ENCODE data around the gene ZDHHC24.
"Not testable (repeated sequence)": the region's sequence is repeated elsewhere in the genome, so short reads cannot be mapped to it uniquely, and the experiment has no call there.

The ZDHHC24 gene

DNA sequence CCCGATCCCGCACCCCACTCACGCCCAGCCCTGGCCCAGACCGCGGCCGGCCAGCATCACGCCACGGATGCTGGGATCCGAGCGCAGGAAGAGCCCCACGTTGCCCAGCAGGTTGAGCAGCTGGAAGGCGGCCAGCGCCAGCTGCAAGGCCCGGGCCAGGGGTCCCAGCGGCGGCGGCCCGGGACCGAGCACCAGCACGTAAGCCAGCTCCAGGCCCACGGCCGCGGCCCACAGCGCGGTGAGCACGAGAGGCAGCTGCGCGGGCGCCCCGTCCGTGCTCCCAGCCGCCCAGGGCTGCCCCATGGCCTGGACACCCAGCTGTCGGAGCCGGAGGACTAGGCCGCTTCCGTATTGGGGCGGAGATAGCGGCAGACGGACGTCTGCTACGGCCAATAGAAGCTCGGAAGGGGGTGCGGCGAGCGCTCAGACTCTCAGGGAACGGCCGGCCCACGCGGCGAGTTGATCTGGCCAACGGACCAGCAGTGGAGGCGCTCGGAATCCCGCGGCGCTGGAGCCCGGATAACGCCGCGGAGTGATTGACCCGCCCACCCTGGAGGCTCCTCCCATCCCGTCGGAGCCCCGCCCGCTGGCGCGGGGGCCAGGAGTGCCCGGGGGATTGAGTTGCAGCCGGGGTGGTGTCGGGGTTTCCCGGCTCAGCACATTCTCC is at the start of gene ZDHHC24:
TSS of gene ZDHHC24 (minus strand) at position 348 of the 667 bp plus-strand sequence. CDS start at position 303, 45 bp downstream.
- DNase-seq: peak; percentile 91 to 96

DNA sequence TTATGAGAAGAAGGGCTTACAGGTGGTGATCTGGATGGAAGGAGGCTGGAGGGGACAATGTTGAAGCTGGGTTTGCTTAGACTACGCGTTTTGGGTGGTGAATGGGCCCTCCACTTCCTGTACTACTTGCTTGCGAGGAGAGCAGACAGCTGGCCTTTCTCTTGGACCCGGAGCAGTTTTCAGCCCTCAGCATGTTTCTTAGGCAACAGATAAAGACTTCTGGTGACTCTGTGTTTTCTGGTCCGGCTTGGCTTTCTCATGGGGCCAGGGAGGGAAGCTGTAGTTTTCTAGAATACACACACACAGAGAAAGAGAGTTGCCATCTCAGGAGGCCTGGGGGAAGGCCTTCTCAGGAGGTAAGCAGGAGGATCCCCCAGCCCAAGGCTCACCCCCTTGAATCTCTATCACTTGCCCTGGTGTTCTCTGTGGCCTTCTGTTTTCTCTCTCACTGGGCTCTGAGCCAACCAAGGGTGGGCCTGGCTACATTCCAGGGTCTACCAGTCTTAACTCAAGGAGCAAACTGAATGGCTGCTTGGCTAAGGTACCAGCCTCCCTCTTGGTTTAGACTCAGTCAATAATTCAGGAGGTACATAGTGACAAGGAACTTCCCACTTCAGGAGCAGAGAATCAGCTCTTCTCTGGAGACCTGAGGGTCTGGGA is 49.5 kb upstream of the ZDHHC24 start:
- DNase-seq: no peak

DNA sequence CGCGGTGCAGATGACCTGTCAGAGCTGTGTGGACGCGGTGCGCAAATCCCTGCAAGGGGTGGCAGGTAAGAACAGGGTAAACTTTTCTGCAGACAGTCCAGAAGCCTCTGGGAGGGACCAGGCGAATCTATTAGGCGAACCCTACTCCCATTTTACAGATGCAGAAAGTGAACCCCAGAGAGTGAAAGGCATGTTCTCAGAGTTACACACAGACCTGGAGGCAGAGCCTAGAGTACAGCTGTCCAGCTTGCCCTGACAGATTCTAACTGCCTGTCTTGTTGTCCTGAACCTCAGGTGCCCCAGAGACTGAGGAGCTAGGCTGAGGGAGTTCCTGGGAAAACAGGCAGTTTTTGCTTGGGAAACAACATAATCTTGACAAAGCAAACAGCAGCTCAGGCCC is 47.8 kb upstream of the ZDHHC24 start:
- no peak for DNase-seq

DNA sequence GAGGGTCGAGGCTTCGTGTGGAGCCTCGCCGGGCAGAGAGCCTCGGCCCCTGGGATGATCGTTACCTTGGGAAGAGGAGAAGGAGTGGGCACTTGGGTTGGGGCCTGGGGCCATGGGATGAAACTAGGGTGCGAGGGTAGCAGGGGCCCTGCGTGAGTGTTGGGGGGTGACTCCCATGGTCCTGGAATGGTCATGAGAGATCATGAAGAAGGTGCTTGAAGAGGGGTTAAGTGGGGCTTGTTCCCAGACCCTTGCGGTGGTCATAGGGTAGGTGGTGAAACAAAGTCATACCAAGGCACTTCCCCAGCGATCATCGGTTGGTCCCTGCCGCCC is 47.4 kb upstream of the ZDHHC24 start:
- DNase-seq: no peak

DNA sequence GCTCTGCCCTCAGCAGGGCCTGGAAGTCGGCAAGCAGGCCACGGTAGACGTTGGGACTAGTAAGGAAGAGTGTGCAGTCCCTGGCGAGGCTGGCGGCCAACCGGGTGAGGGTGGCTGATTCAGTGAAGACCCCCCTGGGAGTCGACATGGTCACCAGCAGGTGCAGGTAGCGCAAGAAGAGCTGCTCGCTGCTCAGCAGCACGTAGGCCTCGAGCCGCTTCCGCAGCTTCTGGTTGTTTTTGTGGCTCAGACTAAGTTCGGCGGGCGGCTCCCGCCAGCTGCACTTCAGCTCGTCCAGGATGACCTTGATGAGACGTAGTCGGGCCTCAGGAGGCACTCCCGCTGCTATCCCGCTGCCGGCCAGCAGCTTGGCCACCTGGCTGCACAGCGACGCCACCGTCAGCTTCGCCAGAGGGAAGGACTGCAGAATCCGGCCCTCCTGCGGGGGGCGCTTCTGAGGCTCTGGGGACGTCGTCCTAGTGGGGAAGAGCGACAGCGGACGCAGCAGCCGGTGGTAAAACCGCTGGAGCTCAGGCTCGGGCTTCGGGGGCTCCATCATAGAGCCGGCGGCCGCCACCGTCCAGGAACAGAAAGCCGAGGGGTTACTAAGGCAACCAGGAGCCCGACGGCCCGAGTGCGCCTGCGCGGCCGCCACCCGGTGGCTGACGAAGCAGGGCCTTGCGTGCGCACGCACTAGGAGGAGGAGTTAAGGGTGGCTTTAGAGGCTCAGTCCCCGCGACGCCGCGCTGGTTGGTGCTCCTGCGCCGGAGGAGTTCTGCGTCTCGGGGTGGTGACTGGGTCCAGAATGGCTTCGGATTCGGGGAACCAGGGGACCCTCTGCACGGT is 46.8 kb upstream of the ZDHHC24 start, which contains the start of the genes CCDC87 and CCS:
TSS of gene CCDC87 (minus strand) at position 607 of the 846 bp plus-strand sequence. CDS start at position 559, 48 bp downstream.
TSS of gene CCS (plus strand) at position 729 of the 846 bp plus-strand sequence. CDS start at position 806, 77 bp downstream.
- DNase-seq: peak; percentile 85 to 95

DNA sequence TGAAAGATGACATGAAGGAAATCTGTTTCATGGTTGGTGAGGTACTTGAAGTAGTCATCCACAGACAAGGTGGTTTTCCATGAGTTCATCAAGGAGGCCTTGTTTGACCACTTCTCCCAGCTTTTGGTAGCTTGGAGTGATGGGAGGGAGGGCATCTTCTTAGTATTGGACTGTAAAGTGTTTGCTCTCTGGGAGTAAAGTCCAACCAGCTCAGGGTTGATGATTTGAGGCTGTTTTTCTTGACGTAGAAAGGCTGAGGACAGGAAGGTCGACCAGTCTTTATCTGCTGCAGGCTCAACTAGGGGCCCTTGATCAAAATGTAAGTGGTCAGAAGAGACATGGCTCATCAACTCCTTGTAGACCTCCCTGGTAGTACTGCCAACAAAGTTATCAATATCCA is 45.3 kb upstream of the ZDHHC24 start:
- DNase-seq: no peak

DNA sequence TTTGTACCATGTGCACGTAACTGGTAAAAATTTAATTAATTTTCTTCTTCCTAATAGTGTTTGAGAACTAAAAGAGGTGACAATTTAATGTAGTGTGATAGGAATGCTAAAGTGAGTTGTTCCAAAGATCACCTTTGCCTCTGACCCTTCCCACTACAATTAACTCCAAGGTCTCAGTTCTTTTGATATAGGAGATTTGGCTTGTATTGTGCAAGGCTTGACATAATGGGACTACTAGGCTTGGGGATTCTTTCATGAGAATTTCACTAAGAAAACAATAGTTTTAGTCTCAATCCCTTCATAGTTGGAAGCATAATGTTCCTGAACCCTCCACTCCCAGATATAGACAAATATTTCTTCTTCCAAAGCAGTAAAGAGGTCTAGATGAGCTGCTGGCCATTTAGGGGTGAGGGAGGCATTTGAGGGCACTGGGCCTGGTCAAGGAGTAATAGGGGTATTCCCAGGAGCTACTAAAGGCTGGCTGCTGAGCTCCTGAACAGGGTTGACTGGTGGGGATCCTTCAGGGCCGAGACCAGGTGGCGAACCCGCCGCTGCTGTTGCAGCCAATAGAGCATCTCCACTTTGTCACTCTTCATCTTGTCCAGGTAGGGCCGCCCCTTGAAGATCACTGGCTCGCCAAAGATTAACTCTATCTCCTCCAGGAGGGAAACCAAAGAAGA is 44.3 kb upstream of the ZDHHC24 start:
- DNase-seq: no peak

- DNase-seq: not testable (repeated sequence)
Observed at GRCh38 chr11:66589315-66589714, 43.5 kb upstream of the ZDHHC24 start.

GRCh38 chr11:66586136-66586535 is 40.3 kb upstream of the ZDHHC24 start:
- DNase-seq: no peak

DNA sequence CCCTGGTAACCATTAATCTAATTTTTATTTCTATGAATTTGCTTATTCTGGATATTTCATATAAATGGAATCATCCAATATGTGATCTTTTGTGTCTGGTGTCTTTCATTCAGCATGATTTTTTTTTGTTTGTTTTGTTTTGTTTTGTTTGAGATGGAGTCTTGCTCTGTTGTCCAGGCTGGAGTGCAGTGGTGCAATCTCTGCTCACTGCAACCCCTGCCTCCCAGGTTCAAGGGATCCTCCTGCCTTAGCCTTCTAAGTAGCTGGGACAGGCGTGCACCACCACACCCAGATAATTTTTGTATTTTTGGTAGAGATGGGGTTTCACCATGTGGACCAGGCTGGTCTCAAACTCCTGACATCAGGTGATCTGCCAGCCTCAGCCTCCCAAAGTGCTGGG is 39.6 kb upstream of the ZDHHC24 start:
- DNase-seq: not testable (repeated sequence)

- not testable (repeated sequence) for DNase-seq
Observed at GRCh38 chr11:66582565-66583147, 36.8 kb upstream of the ZDHHC24 start.

DNA sequence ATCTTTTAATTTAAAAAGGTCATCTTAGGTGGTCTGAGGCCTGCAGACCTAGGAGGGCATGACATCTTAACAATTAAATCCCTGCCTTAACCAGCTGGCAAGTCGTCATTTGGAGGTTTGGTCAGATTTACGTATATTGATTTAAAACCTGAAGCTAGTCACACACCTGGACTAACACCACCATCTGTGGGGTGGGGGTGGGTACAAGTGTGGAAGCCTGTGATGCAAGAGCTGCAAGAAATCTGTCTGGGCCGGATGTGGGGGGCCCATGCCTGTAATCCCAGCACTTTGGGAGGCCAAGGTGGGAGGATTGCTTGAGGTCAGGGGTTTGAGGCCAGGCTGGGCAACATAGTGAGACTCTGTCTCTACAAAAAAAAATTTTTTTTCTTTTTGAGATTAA is 35.4 kb upstream of the ZDHHC24 start:
- no peak for DNase-seq

DNA sequence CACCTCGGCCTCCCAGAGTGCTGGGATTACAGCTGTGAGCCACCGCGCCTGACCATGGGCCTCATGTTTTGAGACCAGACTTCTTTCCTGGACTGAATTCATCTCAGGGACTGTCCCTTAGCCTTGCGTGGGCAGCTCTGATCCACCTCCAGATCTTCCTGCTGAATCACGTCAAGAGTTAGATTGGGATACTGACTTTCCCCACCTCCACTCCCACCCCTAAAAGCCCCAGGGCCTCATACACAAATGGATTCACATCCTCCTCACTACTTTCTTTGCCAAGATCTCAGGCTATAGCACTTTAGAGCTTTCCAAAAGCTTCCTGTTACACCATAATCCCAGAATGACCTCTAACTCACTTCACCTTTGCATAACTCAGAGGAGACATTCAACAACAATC is 35.0 kb upstream of the ZDHHC24 start:
- DNase-seq: no peak

GRCh38 chr11:66579017-66579606 is 33.3 kb upstream of the ZDHHC24 start:
- peak in 1 of 2 experiments; percentile 17 for DNase-seq

DNA sequence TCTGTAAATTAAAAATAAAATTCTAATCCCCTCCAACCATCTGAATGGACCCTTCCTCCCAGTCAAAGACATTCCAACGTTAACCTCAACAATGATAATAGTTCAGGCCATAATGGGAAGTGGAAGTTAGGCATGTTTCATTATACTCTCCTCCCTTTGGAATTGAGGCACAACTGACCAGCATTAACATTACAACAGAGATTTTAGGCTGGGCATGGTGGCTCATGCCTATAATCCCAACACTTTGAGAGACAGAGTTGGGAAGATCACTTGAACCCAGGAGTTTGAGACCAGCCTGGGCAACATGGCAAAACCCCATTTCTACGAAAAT is 25.0 kb upstream of the ZDHHC24 start:
- no peak for DNase-seq

- DNase-seq: no peak
Observed at GRCh38 chr11:66570079-66570849, 24.4 kb upstream of the ZDHHC24 start.

DNA sequence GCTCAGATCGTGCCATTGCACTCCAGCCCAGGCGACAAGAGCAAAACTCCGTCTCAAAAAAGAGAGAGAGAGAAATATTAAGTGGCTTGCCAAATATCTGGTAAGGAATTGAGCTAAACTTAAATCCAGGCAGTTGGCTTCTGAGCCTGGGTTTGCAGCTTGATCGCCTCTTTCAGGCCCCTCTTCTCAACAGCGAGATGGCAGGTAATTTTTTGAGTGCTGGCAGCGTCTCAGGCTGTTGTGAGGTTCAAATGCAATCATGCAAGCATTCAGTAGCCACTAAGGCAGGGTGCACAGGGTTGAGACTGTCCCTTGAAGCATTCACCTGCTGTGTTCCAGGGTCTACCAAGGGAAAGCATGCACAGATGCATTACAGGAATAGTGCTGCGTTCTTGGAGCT is 23.2 kb upstream of the ZDHHC24 start:
- DNase-seq: no peak

GRCh38 chr11:66568124-66568916 is 22.5 kb upstream of the ZDHHC24 start, which contains the start of gene CTSF:
CTSF (minus strand) TSS chr11:66568606; CDS start chr11:66568486, 120 bp downstream.
- DNase-seq: peak; percentile 42 to 70

DNA sequence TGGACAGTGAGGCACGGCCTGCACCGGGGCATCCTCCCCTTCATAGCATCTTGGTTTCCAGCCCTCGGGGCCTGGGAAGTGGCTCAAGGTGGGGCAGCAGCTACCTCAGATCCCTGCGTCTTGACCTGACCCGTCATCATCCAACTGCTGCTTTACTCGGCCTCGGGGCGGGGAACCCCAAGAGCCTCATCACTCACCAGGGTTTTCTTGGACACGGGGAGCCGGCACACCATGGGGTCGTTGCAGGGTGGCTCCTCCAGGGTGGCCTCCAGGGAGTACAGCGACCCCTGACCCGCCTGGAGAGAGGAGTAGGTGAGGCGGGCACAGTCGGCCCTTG is 21.9 kb upstream of the ZDHHC24 start:
- DNase-seq: no peak

DNA sequence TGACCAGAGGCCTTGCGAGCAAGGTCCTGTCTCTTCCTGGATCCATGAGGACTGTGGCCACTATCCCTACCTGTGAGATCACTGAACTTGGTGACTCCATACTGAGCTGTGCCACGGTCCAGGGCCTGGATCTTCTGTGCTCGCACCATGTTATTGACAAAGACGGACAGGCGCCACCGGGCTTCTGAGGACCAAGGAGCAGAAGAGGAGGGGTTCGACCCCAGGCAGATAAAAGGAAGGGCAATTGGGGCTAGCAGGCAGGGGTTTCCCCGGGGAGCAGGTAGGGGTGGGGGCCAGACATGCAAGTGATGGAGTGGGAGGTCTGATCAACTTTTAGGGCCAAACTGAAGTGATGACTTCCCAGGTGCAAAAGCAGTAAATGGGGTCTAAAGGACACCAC is 20.4 kb upstream of the ZDHHC24 start:
- DNase-seq: no peak

DNA sequence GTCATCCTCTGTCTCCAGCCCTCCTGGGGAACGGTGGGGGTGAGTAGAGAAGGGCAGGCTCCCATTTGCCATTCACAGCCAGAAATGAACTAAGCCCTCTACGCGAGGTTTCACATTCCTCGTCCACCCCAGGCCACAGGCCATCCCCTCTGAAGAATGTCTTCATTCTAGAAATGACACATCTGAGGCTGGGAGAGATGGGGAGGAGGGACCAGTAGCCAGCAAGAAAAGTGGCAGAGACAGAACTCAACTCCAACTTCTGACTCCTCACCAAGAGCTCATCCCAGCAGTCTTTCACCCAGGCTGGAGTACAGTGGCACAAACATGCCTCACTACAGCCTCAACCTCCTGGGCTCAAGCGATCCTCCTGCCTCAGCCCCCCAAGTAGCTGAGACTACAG is 19.1 kb upstream of the ZDHHC24 start:
- no peak for DNase-seq

All from SW 1271 (cell line).